GM12891 (cell line): ENCODE measurements around the gene MVD.

ENCODE experiments used
- POLR2A ChIP-seq: IDR thresholded peaks from 2 replicates; pipeline ENCODE4 v1.6.1; 2011; ENCODE audit warnings: low read depth, low read length, control low read depth
- POLR2AphosphoS5 ChIP-seq: IDR thresholded peaks from 2 replicates; pipeline ENCODE4 v1.6.1; 2011; ENCODE audit warnings: low read depth, low read length, control low read depth

- no peak for TF ChIP-seq POLR2A
- no peak for TF ChIP-seq POLR2AphosphoS5
Observed at GRCh38 chr16:88616736-88617135, 46.2 kb downstream of the MVD start.
